Measurements from ENCODE around the gene PRSS27.

GRCh38 chr16:2708290-2708639, 11.8 kb downstream of the PRSS27 start:
- TF ChIP-seq POLR2A (IDR thresholded peaks at IDR 0.05) (no peak), CTCF (IDR thresholded peaks at IDR 0.05) (no peak)
